ENCODE measurements around the gene APBB1IP.

DNA sequence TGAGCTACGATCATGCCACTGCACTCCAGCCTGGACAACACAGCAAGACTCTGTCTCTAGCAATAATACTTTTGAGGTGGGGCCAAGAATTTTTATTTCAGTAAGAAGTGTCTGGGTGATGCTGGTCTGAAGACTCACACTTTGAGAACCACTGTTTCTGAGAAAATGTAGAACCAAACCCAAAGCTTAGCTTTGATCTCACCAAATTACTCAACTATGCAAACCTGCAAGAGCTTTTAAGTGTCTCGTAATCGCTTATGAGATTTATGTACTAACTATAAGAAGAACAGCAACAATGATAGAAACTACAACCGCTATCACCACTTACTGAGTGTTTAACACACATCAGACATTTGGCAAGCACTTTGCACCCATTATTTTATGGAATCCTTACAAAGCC, 29.5 kb downstream of the APBB1IP start:
- TF ChIP-seq SUZ12 (IDR thresholded peaks at IDR 0.05; ENCODE audit: extremely low read depth, insufficient read depth, insufficient read length) (no peak), YY1 (IDR thresholded peaks at IDR 0.05; ENCODE audit: insufficient read depth, insufficient read length) (no peak)
